ENCODE results near the gene MYPOP.
A peak's percentile ranks its signal among the peaks of the same experiment; 100 is the strongest.

Gene MYPOP

GRCh38 chr19:45934551-45935230, 32.3 kb upstream of the MYPOP start:
- no peak for TF ChIP-seq CTCF (IDR thresholded peaks at IDR 0.05; ENCODE audit: borderline replicate concordance, insufficient read depth, low read depth, low read length)
- H3K4me3 ChIP-seq (ENCODE audit: low read depth, low read length): no peak overlapping the region

- H3K4me3 ChIP-seq (ENCODE audit: low read depth, low read length): no peak overlapping the region
- TF ChIP-seq CTCF (IDR thresholded peaks at IDR 0.05; ENCODE audit: borderline replicate concordance, insufficient read depth, low read depth, low read length): no peak
Observed at GRCh38 chr19:45933759-45934158, 31.3 kb upstream of the MYPOP start.

GRCh38 chr19:45931055-45931454, 28.6 kb upstream of the MYPOP start:
- no peak for TF ChIP-seq CTCF (IDR thresholded peaks at IDR 0.05; ENCODE audit: borderline replicate concordance, insufficient read depth, low read depth, low read length)
- H3K4me3 ChIP-seq (ENCODE audit: low read depth, low read length): no peak overlapping the region

GRCh38 chr19:45929247-45929646, 26.8 kb upstream of the MYPOP start:
- no peak overlapping the region for H3K4me3 ChIP-seq (ENCODE audit: low read depth, low read length)
- no peak for TF ChIP-seq CTCF (IDR thresholded peaks at IDR 0.05; ENCODE audit: borderline replicate concordance, insufficient read depth, low read depth, low read length)

- no peak for TF ChIP-seq CTCF (IDR thresholded peaks at IDR 0.05; ENCODE audit: borderline replicate concordance, insufficient read depth, low read depth, low read length)
- H3K4me3 ChIP-seq (ENCODE audit: low read depth, low read length): peak overlapping the region; percentile 21
Observed at GRCh38 chr19:45927565-45928261, 25.3 kb upstream of the MYPOP start.

GRCh38 chr19:45924891-45925447, 22.6 kb upstream of the MYPOP start:
- no peak for TF ChIP-seq CTCF (IDR thresholded peaks at IDR 0.05; ENCODE audit: borderline replicate concordance, insufficient read depth, low read depth, low read length)
- no peak overlapping the region for H3K4me3 ChIP-seq (ENCODE audit: low read depth, low read length)

- TF ChIP-seq CTCF (IDR thresholded peaks at IDR 0.05; ENCODE audit: borderline replicate concordance, insufficient read depth, low read depth, low read length): peak; percentile 44
- no peak overlapping the region for H3K4me3 ChIP-seq (ENCODE audit: low read depth, low read length)
Observed at GRCh38 chr19:45922281-45922680, 19.9 kb upstream of the MYPOP start.

Data from GM12875 (cell line).